ENCODE data around the gene APOL6. TPM values are rescaled to one million over a fixed set of nuclear protein-coding genes. Genes with fewer than 3 reads are reported as not detected.

The APOL6 gene, protein sequence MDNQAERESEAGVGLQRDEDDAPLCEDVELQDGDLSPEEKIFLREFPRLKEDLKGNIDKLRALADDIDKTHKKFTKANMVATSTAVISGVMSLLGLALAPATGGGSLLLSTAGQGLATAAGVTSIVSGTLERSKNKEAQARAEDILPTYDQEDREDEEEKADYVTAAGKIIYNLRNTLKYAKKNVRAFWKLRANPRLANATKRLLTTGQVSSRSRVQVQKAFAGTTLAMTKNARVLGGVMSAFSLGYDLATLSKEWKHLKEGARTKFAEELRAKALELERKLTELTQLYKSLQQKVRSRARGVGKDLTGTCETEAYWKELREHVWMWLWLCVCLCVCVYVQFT
- 30.2 TPM for total RNA-seq
- 5.5 TPM for polyA plus RNA-seq (ENCODE audit: insufficient read depth, low read depth, low replicate concordance)
- long read RNA-seq, donor 1, full-length matches to known transcripts, result 1 of 1 reads
- long read RNA-seq, donor 1, partial matches to known transcripts, result 0 of 1 reads
- long read RNA-seq, donor 1, other reads (novel, unspliced or antisense), result 0 of 1 reads
- long read RNA-seq, donor 2, result 0 reads
- long read RNA-seq, donor 3, full-length matches to known transcripts, result 3 of 3 reads
- long read RNA-seq, donor 3, partial matches to known transcripts, result 0 of 3 reads
- long read RNA-seq, donor 3, other reads (novel, unspliced or antisense), result 0 of 3 reads
- long read RNA-seq, donor 4, result 0 reads
- long read RNA-seq, donor 5, result 0 reads
- long read RNA-seq, donor 6, result 0 reads
- long read RNA-seq, donor 7, full-length matches to known transcripts, result 16 of 43 reads
- long read RNA-seq, donor 7, partial matches to known transcripts, result 22 of 43 reads
- long read RNA-seq, donor 7, other reads (novel, unspliced or antisense), result 5 of 43 reads
- long read RNA-seq, donor 8, result 0 reads
- long read RNA-seq, donor 9, full-length matches to known transcripts, result 1 of 1 reads
- long read RNA-seq, donor 9, partial matches to known transcripts, result 0 of 1 reads
- long read RNA-seq, donor 9, other reads (novel, unspliced or antisense), result 0 of 1 reads
- long read RNA-seq, donor 10, result 0 reads

DNA sequence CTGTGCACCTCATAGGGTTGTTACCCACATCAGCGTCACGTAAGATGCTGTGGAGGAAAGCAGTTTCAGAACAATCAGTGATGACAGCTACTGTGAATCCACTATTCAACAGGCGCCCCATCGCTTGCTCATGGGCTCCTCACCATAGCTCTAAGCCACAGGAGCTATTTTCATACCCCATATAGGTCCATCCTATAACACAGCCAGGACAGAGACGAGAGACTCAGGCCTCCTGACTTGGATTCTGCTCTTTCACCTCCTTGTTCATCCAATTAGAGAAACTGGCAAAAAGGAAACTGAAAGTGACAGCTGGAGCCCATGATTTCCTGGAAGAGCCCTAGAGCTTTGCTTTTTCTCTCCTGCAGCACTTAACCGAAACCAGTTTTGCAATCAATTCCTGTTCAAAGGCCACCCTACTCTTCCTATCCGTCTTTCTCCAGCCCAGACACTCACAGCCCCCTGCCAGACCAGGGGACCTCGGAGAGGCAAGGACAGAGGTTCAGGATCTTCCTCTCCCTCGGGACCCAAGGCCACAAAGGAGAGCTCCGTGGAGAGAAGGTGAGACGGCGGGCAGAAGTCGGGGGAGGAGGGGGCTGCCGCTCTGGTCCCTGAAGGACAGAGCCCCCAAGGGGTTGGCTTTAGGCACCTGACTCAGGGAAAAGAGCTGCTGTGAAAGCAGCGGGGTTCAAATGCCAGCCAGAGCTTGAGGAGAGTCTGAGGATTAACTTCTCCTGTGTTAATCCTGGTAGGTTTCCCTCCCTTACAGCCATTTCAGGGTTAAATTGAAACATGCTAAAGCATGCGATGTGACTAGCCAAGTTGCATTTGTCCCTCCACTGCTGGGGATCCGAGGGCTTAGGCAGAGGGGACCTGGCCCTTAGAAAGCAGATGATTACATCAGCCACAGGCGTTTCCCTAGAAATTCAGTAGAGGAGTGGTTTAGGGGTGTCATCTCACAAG is at the start of gene APOL6:
Gene APOL6, plus strand, starts transcription at position 381 of the 960 bp plus-strand sequence. CDS start 7,980 bp downstream, outside the sequence.
- peak within 1 kb of the TSS; percentile 62 to 87 (median 86) for H3K4me3 ChIP-seq (ENCODE audit: low read length in 3 of 3)
- FAIRE-seq (peak; percentile 15), DNase-seq (peak in 2 of 5 donors; percentile 52 to 77)
- intact Hi-C loops (cut with DNase I), result no loop called here
- peaks cover 0 to 9% (median 9%) of the 10 kb centered on the region in 3 donors for H3K4me1 ChIP-seq (ENCODE audit: control insufficient read depth in 2 of 3, insufficient read depth in 2 of 3, low read depth in 1 of 3, low read length in 3 of 3)
- peak within 1 kb of the TSS; percentile 45 to 98 (median 77) for H3K9ac ChIP-seq (ENCODE audit: low read length in 3 of 3)
- H3K27me3 ChIP-seq (ENCODE audit: control insufficient read depth, insufficient read depth, low read length), result no peaks in the 10 kb centered on the region
- TF ChIP-seq, protein P1, sequence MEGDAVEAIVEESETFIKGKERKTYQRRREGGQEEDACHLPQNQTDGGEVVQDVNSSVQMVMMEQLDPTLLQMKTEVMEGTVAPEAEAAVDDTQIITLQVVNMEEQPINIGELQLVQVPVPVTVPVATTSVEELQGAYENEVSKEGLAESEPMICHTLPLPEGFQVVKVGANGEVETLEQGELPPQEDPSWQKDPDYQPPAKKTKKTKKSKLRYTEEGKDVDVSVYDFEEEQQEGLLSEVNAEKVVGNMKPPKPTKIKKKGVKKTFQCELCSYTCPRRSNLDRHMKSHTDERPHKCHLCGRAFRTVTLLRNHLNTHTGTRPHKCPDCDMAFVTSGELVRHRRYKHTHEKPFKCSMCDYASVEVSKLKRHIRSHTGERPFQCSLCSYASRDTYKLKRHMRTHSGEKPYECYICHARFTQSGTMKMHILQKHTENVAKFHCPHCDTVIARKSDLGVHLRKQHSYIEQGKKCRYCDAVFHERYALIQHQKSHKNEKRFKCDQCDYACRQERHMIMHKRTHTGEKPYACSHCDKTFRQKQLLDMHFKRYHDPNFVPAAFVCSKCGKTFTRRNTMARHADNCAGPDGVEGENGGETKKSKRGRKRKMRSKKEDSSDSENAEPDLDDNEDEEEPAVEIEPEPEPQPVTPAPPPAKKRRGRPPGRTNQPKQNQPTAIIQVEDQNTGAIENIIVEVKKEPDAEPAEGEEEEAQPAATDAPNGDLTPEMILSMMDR (IDR thresholded peaks at IDR 0.05; ENCODE audit: borderline replicate concordance, extremely low read depth, insufficient read depth), result no peak
- H3K27ac ChIP-seq (ENCODE audit: low read depth in 2 of 2, low read length in 2 of 2), result peak within 1 kb of the TSS; percentile 91 to 94
- H3K9me3 ChIP-seq (ENCODE audit: control insufficient read depth in 2 of 3, insufficient read depth in 1 of 3, low read length in 3 of 3), result no peaks in the 10 kb centered on the region
- no peaks in the 10 kb centered on the region for H3K36me3 ChIP-seq (ENCODE audit: control insufficient read depth in 2 of 3, insufficient read depth in 3 of 3, low read length in 3 of 3)

DNA sequence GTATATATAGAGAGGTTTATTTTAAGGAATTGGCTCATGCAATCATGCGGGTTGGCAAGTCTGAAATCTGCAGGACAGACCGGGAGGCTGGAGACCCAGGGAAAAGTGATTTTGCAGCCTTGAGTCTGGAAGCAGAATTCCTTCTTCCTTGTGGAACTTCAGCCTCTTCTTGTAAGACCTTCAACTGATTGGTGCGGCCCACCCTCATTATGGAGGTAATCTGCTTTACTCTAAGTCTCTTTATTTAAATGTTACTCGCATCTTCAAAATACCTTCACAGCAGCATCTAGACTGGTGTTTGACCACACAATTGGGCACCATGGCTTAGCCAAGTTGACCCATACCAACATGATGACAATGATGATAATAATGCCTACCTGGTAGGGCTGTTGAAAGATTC is 48.9 kb upstream of the APOL6 start:
- no peaks in the 10 kb centered on the region for H3K27me3 ChIP-seq (ENCODE audit: control insufficient read depth, insufficient read depth, low read length)
- TF ChIP-seq, protein P1 (IDR thresholded peaks at IDR 0.05; ENCODE audit: borderline replicate concordance, extremely low read depth, insufficient read depth), result no peak
- FAIRE-seq (no peak), DNase-seq (no peak)
- H3K9me3 ChIP-seq (ENCODE audit: control insufficient read depth in 2 of 3, insufficient read depth in 1 of 3, low read length in 3 of 3), result no peaks in the 10 kb centered on the region
- H3K9ac ChIP-seq (ENCODE audit: low read length in 3 of 3), result no peak overlapping the region
- intact Hi-C loops (cut with DNase I), result no loop called here
- no peaks in the 10 kb centered on the region for H3K36me3 ChIP-seq (ENCODE audit: control insufficient read depth in 2 of 3, insufficient read depth in 3 of 3, low read length in 3 of 3)
- no peaks in the 10 kb centered on the region for H3K4me1 ChIP-seq (ENCODE audit: control insufficient read depth in 2 of 3, insufficient read depth in 2 of 3, low read depth in 1 of 3, low read length in 3 of 3)
- H3K27ac ChIP-seq (ENCODE audit: low read depth in 2 of 2, low read length in 2 of 2), result no peak overlapping the region
- no peak overlapping the region for H3K4me3 ChIP-seq (ENCODE audit: low read length in 3 of 3)

GRCh38 chr22:35600476-35600875 is 47.8 kb upstream of the APOL6 start:
- Histone ChIP-seq H3K9me3 (ENCODE audit: control insufficient read depth in 2 of 3, insufficient read depth in 1 of 3, low read length in 3 of 3) (no peaks in the 10 kb centered on the region), H3K36me3 (ENCODE audit: control insufficient read depth in 2 of 3, insufficient read depth in 3 of 3, low read length in 3 of 3) (no peaks in the 10 kb centered on the region), H3K4me3 (ENCODE audit: low read length in 3 of 3) (no peak overlapping the region), H3K9ac (ENCODE audit: low read length in 3 of 3) (no peak overlapping the region), H3K27ac (ENCODE audit: low read depth in 2 of 2, low read length in 2 of 2) (no peak overlapping the region), H3K4me1 (ENCODE audit: control insufficient read depth in 2 of 3, insufficient read depth in 2 of 3, low read depth in 1 of 3, low read length in 3 of 3) (no peaks in the 10 kb centered on the region), H3K27me3 (ENCODE audit: control insufficient read depth, insufficient read depth, low read length) (no peaks in the 10 kb centered on the region)
- intact Hi-C loops (cut with DNase I), result no loop called here
- FAIRE-seq (no peak), DNase-seq (no peak)
- TF ChIP-seq, protein P1 (IDR thresholded peaks at IDR 0.05; ENCODE audit: borderline replicate concordance, extremely low read depth, insufficient read depth), result no peak

Data from kidney (tissue), 22 donors.